Liver (tissue), 9 donors: ENCODE measurements around the gene LIPG. TPM values are rescaled to one million over a fixed set of nuclear protein-coding genes. Genes with fewer than 3 reads are reported as not detected.
A peak's percentile ranks its signal among the peaks of the same experiment; 100 is the strongest.

Experiments
- DNase-seq: peaks from one replicate; pipeline ENCODE4 v3.0.0-alpha.2; 2017; ENCODE audit warnings: low spot score
- H3K27ac ChIP-seq, 2 donors: one replicate each; pipeline ENCODE4 v1.7.0; 2013; ENCODE audit warnings: inconsistent platforms in 2 of 2, low read length in 2 of 2, control low read depth in 1 of 2, low read depth in 1 of 2, mild to moderate bottlenecking in 1 of 2
- H3K27me3 ChIP-seq, 4 donors: one replicate each; pipeline versions ENCODE4 v1.6.1 to v1.7.0; 2013; ENCODE audit warnings: low read length in 3 of 4, inconsistent platforms in 1 of 4, mild to moderate bottlenecking in 1 of 4, moderate library complexity in 1 of 4; ENCODE audit not compliant: control insufficient read depth in 4 of 4, insufficient read depth in 4 of 4
- H3K36me3 ChIP-seq, 4 donors: one replicate each; pipeline versions ENCODE4 v1.6.1 to v1.7.0; 2013; ENCODE audit warnings: low read length in 3 of 4, mild to moderate bottlenecking in 3 of 4, low read depth in 1 of 4, moderate library complexity in 1 of 4; ENCODE audit not compliant: control insufficient read depth in 4 of 4, insufficient read depth in 3 of 4
- H3K4me1 ChIP-seq, 4 donors: one replicate each; pipeline versions ENCODE4 v1.6.1 to v1.7.0; 2013; ENCODE audit warnings: low read length in 3 of 4, mild to moderate bottlenecking in 3 of 4, moderate library complexity in 1 of 4; ENCODE audit not compliant: control insufficient read depth in 4 of 4, insufficient read depth in 4 of 4
- H3K4me3 ChIP-seq, 3 donors: one replicate each; pipeline versions ENCODE4 v1.6.1 to v1.7.0; 2013; ENCODE audit warnings: low read length in 3 of 3, control low read depth in 1 of 3, low read depth in 1 of 3, mild to moderate bottlenecking in 1 of 3
- H3K9ac ChIP-seq, 2 donors: one replicate each; pipeline ENCODE4 v1.7.0; 2013; ENCODE audit warnings: low read length in 2 of 2, mild to moderate bottlenecking in 2 of 2, moderate library complexity in 2 of 2, control low read depth in 1 of 2, low read depth in 1 of 2
- H3K9me3 ChIP-seq, 4 donors: one replicate each; pipeline versions ENCODE4 v1.6.1 to v1.7.0; 2013; ENCODE audit warnings: low read length in 3 of 4; ENCODE audit not compliant: control insufficient read depth in 4 of 4
- ATF3 ChIP-seq: IDR thresholded peaks from 2 replicates; pipeline ENCODE4 v1.6.1; 2016; ENCODE audit warnings: antibody characterized with exemption
- CTCF ChIP-seq: fragments of 150-350 bp; IDR thresholded peaks from 2 replicates; pipeline ENCODE4 v1.5.1; 2017; ENCODE audit warnings: improper control_type of control experiment, low read depth, low read length; ENCODE audit not compliant: missing input control
- EGR1 ChIP-seq, 2 donors: IDR thresholded peaks; 2 replicates each; pipeline ENCODE4 v1.6.1; 2016 to 2018; ENCODE audit warnings: antibody characterized with exemption in 2 of 2, low read depth in 2 of 2
- FOXA1 ChIP-seq: IDR thresholded peaks from 2 replicates; pipeline ENCODE4 v1.6.1; 2016; ENCODE audit warnings: antibody characterized with exemption
- FOXA2 ChIP-seq: IDR thresholded peaks from 2 replicates; pipeline ENCODE4 v1.6.1; 2016; ENCODE audit warnings: antibody characterized with exemption
- GABPA ChIP-seq, 2 donors: IDR thresholded peaks in 1 of 2; conservative IDR thresholded peaks in 1 of 2; 2 replicates each; pipeline ENCODE4 v1.6.1; 2016; ENCODE audit warnings: antibody characterized with exemption in 2 of 2, mild to moderate bottlenecking in 1 of 2, moderate library complexity in 1 of 2
- HNF4A ChIP-seq, 2 donors: conservative IDR thresholded peaks; 2 replicates each; pipeline ENCODE4 v1.6.1; 2016; ENCODE audit warnings: antibody characterized with exemption in 2 of 2, mild to moderate bottlenecking in 2 of 2
- HNF4G ChIP-seq: IDR thresholded peaks from 2 replicates; pipeline ENCODE4 v1.6.1; 2016; ENCODE audit warnings: antibody characterized with exemption
- JUND ChIP-seq, 2 donors: IDR thresholded peaks; 2 replicates each; pipeline ENCODE4 v1.6.1; 2016; ENCODE audit warnings: antibody characterized with exemption in 2 of 2
- MAX ChIP-seq: IDR thresholded peaks from 2 replicates; pipeline ENCODE4 v1.6.1; 2016; ENCODE audit warnings: antibody characterized with exemption
- NR2F2 ChIP-seq: IDR thresholded peaks from 2 replicates; pipeline ENCODE4 v1.6.1; 2016; ENCODE audit warnings: antibody characterized with exemption
- RAD21 ChIP-seq, 2 donors: IDR thresholded peaks; 2 replicates each; pipeline ENCODE4 v1.6.1; 2016; ENCODE audit warnings: antibody characterized with exemption in 2 of 2, mild to moderate bottlenecking in 2 of 2
- REST ChIP-seq: IDR thresholded peaks from 2 replicates; pipeline ENCODE4 v1.6.1; 2016; ENCODE audit warnings: antibody characterized with exemption, mild to moderate bottlenecking
- RXRA ChIP-seq, 2 donors: IDR thresholded peaks; 2 replicates each; pipeline ENCODE4 v1.6.1; 2017 to 2018; ENCODE audit warnings: antibody characterized with exemption in 2 of 2, mild to moderate bottlenecking in 1 of 2
- SP1 ChIP-seq: IDR thresholded peaks from 2 replicates; pipeline ENCODE4 v1.6.1; 2018; ENCODE audit warnings: antibody characterized with exemption, mild to moderate bottlenecking
- TAF1 ChIP-seq: conservative IDR thresholded peaks from 2 replicates; pipeline ENCODE4 v1.6.1; 2016; ENCODE audit warnings: antibody characterized with exemption, mild to moderate bottlenecking
- YY1 ChIP-seq: IDR thresholded peaks from 2 replicates; pipeline ENCODE4 v1.6.1; 2016; ENCODE audit warnings: antibody characterized with exemption, mild to moderate bottlenecking
- ZBTB33 ChIP-seq: IDR thresholded peaks from 2 replicates; pipeline ENCODE4 v1.6.1; 2016; ENCODE audit warnings: antibody characterized with exemption
- WGBS: extraction: QIAGEN DNeasy Blood & Tissue Kit; methylation state at CpG from one replicate; pipeline ENCODE4 v1.1.7; 2013; 5-methylcytosine and 5-hydroxymethylcytosine counted together
- polyA plus RNA-seq, 2 donors: library from polyadenylated mRNA; stranded (reverse) in 1 of 2; unstranded in 1 of 2; fragments of 200-250 nt in 1 of 2; fragments of >200 nt in 1 of 2; fragmentation: Nextera tagmentation in 1 of 2; extraction: Ambion mirVana in 1 of 2; gene quantifications; one replicate each; pipeline versions ENCODE4 v1.2.1 to v1.2.3, GENCODE V29; 2013 to 2015
- total RNA-seq, 2 donors: library from RNA; depleted of rRNA; stranded (reverse); fragments of >200 nt; gene quantifications; one replicate each; pipeline ENCODE4 v1.2.3, GENCODE V29; 2014
- donor health status: healthy.
- donor health status: healthy.
- donor health status: healthy.
- donor health status: healthy.
- donor health status: healthy.

Gene LIPG
- total and polyA plus RNA-seq, 4 donors: 2.8 to 150 (median 39.7) TPM

- peak; percentile 72 for TF ChIP-seq SP1
- peak; percentile 69 to 88 for TF ChIP-seq HNF4A (conservative IDR thresholded peaks at IDR 0.05)
- TF ChIP-seq FOXA1: no peak
- peak; percentile 40 to 58 for TF ChIP-seq RXRA (IDR thresholded peaks at IDR 0.05)
- TF ChIP-seq EGR1 (IDR thresholded peaks at IDR 0.05; ENCODE audit: low read depth in 2 of 2): peak in 1 of 2 donors; percentile 28
- TF ChIP-seq YY1: peak; percentile 54
- no peak for TF ChIP-seq JUND (IDR thresholded peaks at IDR 0.05)
- TF ChIP-seq HNF4G: peak; percentile 67
- peak in 1 of 2 donors; percentile 15 for TF ChIP-seq RAD21 (IDR thresholded peaks at IDR 0.05)
- 17% methylated on average over 4 of the region's 4 CpGs for WGBS
- Histone ChIP-seq H3K9me3 (no peaks in the 10 kb centered on the region), H3K4me1 (peaks cover 7 to 35% (median 27%) of the 10 kb centered on the region in 4 donors), H3K9ac (no peak overlapping the region), H3K4me3 (no peak overlapping the region), H3K27ac (peak overlapping the region; percentile 58 to 88), H3K27me3 (no peaks in the 10 kb centered on the region), H3K36me3 (no peaks in the 10 kb centered on the region)
- DNase-seq: no peak
These were observed 76.4 kb downstream of the LIPG start for GRCh38 chr18:49638209-49638785.

- no peaks in the 10 kb centered on the region for H3K36me3 ChIP-seq
- no peak for DNase-seq
- H3K9me3 ChIP-seq: no peaks in the 10 kb centered on the region
- H3K4me3 ChIP-seq: peak overlapping the region in 1 of 3 donors; percentile 5
- H3K27me3 ChIP-seq: no peaks in the 10 kb centered on the region
- H3K9ac ChIP-seq: no peak overlapping the region
- peak; percentile 92 to 98 for TF ChIP-seq RXRA (IDR thresholded peaks at IDR 0.05)
- TF ChIP-seq CTCF: no peak
- peak; percentile 53 to 65 for TF ChIP-seq RAD21 (IDR thresholded peaks at IDR 0.05)
- peak; percentile 23 to 24 for TF ChIP-seq EGR1 (IDR thresholded peaks at IDR 0.05; ENCODE audit: low read depth in 2 of 2)
- peak; percentile 54 for TF ChIP-seq REST
- peak; percentile 75 for TF ChIP-seq YY1
- peak; percentile 69 for TF ChIP-seq ATF3
- TF ChIP-seq TAF1: no peak
- peak; percentile 82 for TF ChIP-seq HNF4G
- TF ChIP-seq FOXA1: peak; percentile 89
- TF ChIP-seq MAX: peak; percentile 97
- TF ChIP-seq GABPA (IDR thresholded peaks at IDR 0.05 in 1 of 2, conservative IDR thresholded peaks at IDR 0.05 in 1 of 2): no peak
- TF ChIP-seq JUND (IDR thresholded peaks at IDR 0.05): peak in 1 of 2 donors; percentile 92
- TF ChIP-seq HNF4A (conservative IDR thresholded peaks at IDR 0.05): peak; percentile 93 to 95
- TF ChIP-seq SP1: peak; percentile 98
- peak; percentile 97 for TF ChIP-seq FOXA2
- peak; percentile 84 for TF ChIP-seq ZBTB33
- peak; percentile 43 for TF ChIP-seq NR2F2
- H3K4me1 ChIP-seq: peaks cover 7 to 35% (median 27%) of the 10 kb centered on the region in 4 donors
- peak overlapping the region; percentile 57 to 88 for H3K27ac ChIP-seq
- 50% methylated on average over 8 of the region's 8 CpGs for WGBS
These were observed 77.2 kb downstream of the LIPG start for GRCh38 chr18:49638891-49639557.
